GM18508 (cell line): ENCODE data around the gene LSM14B.

Experiments used
- ATAC-seq: cut with Tn5 transposase; IDR thresholded peaks from one replicate; pipeline ENCODE4 v1.9.1; 2021; ENCODE audit warnings: moderate number of reproducible peaks; ENCODE audit not compliant: insufficient read depth, unreplicated experiment

The LSM14B gene

DNA sequence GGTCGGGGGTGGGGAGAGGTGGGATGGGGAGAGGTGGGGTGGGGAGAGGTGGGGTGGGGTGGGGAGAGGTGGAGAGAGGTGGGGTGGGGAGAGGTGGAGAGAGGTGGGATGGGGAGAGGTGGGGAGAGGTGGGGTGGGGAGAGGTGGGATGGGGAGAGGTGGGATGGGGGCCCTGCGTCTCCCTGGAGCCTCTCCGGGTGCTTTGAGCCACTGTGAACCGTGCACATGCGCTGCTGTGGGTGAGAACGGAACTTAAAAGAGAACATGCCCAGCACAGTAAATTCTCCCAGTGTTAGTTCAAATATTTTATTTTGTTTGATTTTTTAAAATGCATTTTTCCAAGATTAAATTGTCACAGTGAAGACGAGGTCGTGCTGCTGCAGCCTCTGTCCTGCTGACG is 38.0 kb downstream of the LSM14B start:
- no peak for ATAC-seq

- no peak for ATAC-seq
Measured at GRCh38 chr20:62160876-62161275, 38.6 kb downstream of the LSM14B start.

DNA sequence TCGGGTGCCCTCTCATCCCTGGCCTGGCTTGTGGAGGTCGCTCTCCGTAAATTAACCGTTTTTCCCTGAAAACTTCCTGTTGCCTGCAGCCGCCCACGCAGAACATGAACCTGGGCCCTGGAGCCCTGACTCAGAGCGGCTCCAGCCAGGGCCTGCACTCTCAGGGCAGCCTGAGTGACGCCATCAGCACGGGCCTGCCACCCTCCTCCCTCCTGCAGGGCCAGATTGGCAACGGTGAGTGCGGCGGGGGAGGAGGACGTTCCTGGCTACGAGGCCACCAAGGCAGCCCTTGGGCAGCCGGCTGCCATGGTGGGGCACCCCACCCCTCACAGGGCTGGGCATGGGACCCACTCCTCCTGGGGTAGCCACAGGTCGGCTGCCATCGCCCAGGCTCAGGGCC is 39.1 kb downstream of the LSM14B start:
- no peak for ATAC-seq

GRCh38 chr20:62162765-62163484 is 40.6 kb downstream of the LSM14B start:
- ATAC-seq, result no peak

DNA sequence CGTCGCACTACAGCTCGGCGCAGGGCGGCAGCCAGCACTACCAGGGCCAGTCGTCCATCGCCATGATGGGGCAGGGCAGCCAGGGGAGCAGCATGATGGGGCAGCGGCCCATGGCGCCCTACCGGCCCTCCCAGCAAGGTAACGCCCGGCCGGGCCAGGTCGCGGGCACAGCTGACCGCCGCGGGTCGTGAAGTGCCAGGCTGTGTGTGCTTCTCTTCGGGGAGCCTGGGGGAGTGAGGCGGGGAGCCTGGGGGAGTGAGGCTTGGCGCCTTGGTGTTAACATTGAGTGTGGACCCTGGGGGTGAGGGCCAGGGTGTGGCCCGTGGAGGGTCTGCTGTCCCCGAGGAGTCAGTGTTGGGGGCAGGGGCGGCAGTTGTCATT is 41.2 kb downstream of the LSM14B start:
- ATAC-seq, result no peak

DNA sequence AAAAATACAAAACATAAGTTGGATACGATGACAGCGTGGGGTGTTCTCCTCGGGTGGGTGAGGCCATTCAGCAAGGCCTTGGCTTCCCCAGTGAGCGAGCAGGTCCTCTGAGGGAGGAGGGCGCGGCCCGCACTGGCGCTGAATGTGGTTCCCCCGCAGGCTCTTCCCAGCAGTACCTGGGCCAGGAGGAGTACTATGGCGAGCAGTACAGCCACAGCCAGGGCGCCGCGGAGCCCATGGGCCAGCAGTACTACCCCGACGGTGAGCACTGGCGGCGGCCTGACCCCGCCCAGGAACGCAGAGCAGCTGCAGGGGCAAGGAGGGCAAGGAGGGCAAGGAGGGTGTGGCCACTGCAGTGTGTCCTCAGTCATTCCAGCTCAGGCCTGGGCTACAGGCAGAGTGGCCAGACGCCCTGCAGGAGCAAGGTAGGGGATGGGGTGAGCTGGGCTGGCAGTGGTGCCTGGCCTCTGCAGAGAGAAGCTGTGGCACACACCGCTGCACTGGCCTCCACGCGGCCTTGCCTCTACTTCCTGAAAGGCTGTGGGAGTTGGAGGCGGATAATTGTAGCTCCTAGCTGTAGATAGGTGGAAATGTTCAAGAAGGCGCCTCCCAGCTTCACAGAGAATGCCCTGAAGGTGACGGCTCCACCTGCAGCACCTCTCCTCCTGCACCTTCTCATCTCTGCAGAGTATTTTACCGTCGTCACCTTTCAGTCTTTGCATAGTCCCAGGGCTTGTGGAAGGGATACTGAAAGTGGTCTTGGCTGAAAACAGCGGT is 41.9 kb downstream of the LSM14B start:
- no peak for ATAC-seq

DNA sequence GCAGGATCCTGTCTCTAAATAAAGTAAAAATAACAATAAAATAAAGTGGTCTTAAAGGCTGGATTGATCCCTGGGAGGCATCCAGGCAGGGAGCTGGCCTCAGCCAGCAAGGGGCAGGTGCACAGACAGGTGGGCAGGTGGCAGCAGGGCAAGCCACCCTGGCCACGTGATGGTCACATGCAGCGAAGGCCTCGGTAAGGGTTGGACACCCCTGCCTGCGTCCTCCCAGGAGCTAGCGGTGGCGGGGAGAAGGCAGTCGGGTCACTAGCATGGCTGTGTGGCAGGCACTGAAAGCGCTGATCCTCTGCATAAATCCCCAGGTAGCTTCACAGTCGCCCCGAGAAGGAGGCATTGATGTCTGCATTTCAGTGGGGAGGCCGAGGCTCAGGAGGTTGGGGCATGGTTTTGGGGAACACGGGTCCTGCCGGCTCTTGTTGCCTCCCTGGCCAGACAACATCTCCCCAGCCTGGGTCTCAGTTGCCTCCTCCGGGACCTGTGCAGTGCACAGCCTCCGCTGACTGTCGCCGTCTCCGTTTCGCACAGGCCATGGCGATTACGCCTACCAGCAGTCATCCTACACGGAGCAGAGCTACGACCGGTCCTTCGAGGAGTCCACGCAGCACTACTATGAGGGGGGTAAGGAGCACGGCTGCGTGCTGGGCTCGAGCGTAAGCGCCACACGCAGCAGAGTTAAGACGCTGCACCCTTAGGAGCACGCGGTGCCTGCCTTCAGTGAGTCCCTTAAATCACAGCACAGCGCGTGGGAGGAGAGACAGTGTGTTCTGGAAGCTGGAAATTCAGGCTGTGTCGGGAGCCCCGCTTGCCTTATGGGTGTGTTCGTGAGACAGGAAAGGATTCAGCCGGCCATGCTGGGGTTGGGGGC is 42.8 kb downstream of the LSM14B start:
- ATAC-seq, result no peak

DNA sequence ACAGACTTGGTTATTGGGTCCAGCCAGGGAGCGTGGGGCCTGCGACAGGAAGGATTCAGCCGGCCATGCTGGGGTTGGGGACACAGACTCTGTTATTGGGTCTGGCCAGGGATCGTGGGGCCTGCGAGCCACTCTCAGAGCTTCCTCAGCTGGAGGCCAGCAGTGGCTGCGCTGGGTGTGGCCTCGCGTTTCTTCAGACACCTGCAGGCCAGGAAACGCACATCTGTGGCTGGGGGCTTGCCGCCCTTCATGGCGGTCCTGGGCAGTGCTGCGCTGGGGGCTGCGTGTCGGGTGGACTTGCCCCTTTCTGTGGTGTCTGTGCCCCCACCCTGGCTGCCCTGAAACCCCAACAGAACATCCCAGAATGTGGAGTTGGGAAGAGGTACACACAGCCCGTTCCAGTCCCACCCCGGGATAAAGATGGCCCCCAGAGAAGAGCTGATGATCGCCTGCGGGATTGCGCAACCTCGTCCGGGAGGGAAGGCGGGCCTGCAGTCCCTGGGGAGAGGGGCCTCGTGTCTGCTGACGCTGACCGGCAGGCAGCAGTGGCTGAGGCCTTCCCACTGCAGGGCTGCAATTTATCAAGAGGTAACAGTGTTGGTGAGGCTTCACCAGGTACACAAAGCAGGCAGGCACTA is 43.6 kb downstream of the LSM14B start:
- ATAC-seq, result no peak

GRCh38 chr20:62167474-62167873 is 45.2 kb downstream of the LSM14B start:
- no peak for ATAC-seq

GRCh38 chr20:62168061-62168460 is 45.8 kb downstream of the LSM14B start:
- ATAC-seq, result no peak

- no peak for ATAC-seq
Measured at GRCh38 chr20:62168890-62169435, 46.7 kb downstream of the LSM14B start.

- ATAC-seq, result no peak
Measured at GRCh38 chr20:62170536-62170935, 48.3 kb downstream of the LSM14B start.

GRCh38 chr20:62171245-62171644 is 49.0 kb downstream of the LSM14B start:
- ATAC-seq, result no peak

DNA sequence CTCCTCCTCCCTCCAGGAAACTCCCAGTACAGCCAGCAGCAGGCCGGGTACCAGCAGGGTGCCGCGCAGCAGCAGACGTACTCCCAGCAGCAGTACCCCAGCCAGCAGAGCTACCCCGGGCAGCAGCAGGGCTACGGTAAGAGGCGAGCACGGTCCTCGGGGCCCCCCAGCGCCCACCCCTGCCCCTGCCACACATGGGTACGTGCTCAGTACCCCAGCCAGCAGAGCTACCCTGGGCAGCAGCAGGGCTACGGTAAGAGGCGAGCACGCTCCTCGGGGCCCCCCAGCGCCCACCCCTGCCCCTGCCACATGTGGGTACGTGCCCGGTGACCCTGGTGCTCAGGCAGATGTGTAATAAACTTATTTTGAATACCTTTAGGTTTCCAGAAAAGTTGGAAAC is 50.4 kb downstream of the LSM14B start:
- no peak for ATAC-seq

DNA sequence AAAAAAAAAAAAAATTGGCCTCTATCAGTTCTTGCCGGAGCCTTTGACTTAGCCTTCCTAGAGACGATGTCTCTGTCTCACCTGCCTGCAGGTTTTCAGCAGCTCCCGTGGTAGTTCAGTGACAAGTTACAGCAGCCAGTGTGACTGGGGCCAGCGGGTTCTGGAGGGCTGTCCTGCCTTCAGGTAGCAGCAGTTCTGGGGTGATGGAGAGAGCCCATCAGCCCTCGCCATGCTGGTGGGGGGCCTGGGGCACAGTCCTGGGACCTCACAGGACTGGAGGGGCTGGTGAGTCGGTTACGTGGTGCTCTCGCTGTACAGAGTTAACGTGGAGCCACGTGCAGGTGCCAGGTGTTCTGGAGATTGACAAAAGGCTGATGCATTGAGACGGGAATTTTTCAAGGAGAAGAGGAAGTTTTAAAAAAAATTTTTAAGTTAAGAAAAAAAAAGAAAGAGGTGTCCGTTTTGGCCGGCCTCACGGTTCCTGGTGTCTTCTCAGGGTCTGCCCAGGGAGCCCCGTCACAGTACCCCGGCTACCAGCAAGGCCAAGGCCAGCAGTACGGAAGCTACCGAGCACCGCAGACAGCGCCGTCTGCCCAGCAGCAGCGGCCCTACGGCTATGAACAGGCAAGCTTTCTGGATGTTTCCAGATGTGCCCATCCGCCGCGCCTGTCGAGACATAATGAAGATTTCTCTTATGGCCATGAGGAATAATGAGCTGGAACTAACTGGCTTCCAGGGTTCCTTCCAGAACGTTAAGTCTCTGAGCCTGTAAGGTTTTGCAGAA is 51.9 kb downstream of the LSM14B start:
- ATAC-seq, result no peak

GRCh38 chr20:62174870-62175624 is 52.8 kb downstream of the LSM14B start:
- no peak for ATAC-seq

- no peak for ATAC-seq
Measured at GRCh38 chr20:62175711-62176110, 53.4 kb downstream of the LSM14B start.

- ATAC-seq, result no peak
Measured at GRCh38 chr20:62176866-62177265, 54.6 kb downstream of the LSM14B start.

DNA sequence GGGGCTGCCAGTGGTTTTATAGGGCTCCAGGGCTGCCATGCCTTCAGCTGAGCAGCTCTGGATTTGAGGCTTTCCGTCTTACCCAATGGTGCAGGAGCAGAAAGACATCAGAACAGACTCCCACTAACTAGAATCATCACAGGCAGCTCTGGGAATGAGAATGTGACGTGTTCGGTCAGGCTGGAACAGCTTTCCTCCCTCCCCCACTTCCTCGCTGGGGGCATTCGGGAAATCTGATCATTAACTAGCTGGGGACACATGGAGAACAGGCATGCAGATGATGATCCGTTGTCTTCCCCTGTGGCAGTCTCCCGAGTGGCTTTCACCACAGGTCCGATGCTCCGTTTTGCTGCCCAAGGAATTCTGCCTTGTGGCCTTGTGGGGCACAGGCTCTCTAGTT is 55.0 kb downstream of the LSM14B start:
- no peak for ATAC-seq
